NB4 (cell line): ENCODE measurements around the gene PUM2.

Experiments used
- CTCF ChIP-seq: IDR thresholded peaks from one replicate; pipeline ENCODE4 v1.5.1; 2012; ENCODE audit warnings: low read depth, low read length
- MYC ChIP-seq: IDR thresholded peaks from 2 replicates; pipeline ENCODE4 v1.6.1; 2011; ENCODE audit warnings: low read depth, low read length
- POLR2A ChIP-seq: IDR thresholded peaks from 2 replicates; pipeline ENCODE4 v1.6.1; 2011; ENCODE audit warnings: mild to moderate bottlenecking; ENCODE audit not compliant: insufficient read length; ENCODE audit errors: extremely low read depth

GRCh38 chr2:20352581-20353216 is 2.1 kb upstream of the PUM2 start:
- TF ChIP-seq CTCF: no peak
- TF ChIP-seq POLR2A: no peak
- no peak for TF ChIP-seq MYC
